Esophagus squamous epithelium (tissue), 4 donors: ENCODE results near the gene AZIN2.

Experiments used
- CTCF ChIP-seq, 6 experiments: fragments of 450-650 bp in 4 of 6; fragments of 200-600 bp in 2 of 6; sonication (generic) in 2 of 6; IDR thresholded peaks; one replicate each; pipeline ENCODE4 v1.5.1; 2016 to 2019; ENCODE audit warnings: antibody characterized with exemption in 6 of 6, mild to moderate bottlenecking in 4 of 6, moderate library complexity in 4 of 6
- POLR2A ChIP-seq, 4 donors: fragments of 450-650 bp; IDR thresholded peaks; one replicate each; pipeline ENCODE4 v1.6.1; 2017; ENCODE audit warnings: antibody characterized with exemption in 4 of 4, mild to moderate bottlenecking in 4 of 4, moderate library complexity in 3 of 4

- TF ChIP-seq POLR2A (IDR thresholded peaks at IDR 0.05) (no peak), CTCF (IDR thresholded peaks at IDR 0.05) (no peak)
Observed at GRCh38 chr1:33143176-33143575, 62.2 kb downstream of the AZIN2 start.
